Measurements from ENCODE around the gene FLT3.
"Not testable (repeated sequence)": the region's sequence is repeated elsewhere in the genome, so short reads cannot be mapped to it uniquely, and the experiment has no call there.

Gene FLT3

GRCh38 chr13:27972478-27972820 is 127.9 kb downstream of the FLT3 start:
- DNase-seq (ENCODE audit: low read depth) = no peak

- DNase-seq (ENCODE audit: low read depth) = no peak
Measured at GRCh38 chr13:27971776-27972477, 128.4 kb downstream of the FLT3 start.

DNA sequence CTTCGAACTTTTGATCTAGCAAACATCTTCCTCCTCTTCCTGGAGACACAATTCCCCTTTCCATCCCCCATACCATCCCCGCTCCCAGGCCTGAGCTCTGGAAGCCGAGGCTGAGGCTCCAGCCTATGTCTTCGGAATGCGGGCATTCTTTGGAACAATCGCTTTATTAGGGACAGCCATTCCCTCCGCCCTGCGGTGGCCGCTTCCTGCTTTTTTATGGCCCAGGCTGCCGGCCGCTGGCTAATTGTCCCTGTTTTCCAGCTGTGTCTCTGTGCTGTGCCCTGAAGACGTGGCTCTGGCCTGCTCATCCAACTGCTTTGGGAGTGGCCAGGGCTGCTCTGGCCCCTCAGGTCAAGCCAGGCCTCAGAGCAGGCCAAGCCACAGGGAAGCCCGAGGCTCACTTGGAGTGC is 129.1 kb downstream of the FLT3 start:
- DNase-seq (ENCODE audit: low read depth) = no peak

DNA sequence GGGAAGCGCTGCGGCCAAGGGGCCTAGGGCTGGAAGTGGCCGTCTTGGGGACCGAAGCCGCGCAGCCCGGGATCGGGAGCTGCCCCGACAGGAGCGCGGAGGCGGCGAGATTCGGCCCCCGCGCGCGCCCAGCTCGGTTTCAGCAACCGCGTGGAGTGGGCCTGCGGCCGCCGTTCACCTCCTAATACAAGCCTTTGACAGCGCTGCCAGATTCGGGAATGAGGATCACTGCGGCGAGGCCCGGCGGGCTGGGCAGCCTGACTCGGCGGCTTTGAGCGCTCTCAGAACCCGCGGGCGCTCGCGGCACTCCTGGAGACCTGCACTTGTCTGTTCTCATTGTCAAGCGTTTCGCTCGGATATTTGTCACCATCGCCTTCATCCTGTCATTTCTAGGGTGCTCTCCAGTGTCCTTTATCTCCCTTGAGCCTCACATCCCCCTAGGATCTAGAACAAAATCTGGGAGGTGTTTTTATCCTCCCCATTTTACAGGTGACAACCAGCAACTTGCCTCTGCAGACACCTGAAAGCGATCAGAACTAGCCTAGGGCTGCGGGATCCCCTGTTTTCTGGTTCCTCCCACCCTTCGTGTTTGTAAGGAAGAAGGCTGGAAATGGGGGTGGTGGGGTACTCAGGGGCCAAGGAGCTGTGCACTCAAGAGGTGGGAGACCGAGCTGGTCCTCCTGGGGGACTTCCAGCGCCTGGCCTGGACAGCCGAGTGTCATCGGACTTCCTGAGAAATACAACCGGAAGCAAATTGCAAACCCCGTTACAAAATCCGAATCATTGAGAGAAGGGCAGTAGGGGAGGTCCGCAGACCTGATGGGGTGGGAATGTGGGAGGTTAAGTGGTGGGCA is 129.8 kb downstream of the FLT3 start:
- no peak for DNase-seq (ENCODE audit: low read depth)

- DNase-seq (ENCODE audit: low read depth) = no peak
Measured at GRCh38 chr13:27969866-27970229, 130.5 kb downstream of the FLT3 start.

DNA sequence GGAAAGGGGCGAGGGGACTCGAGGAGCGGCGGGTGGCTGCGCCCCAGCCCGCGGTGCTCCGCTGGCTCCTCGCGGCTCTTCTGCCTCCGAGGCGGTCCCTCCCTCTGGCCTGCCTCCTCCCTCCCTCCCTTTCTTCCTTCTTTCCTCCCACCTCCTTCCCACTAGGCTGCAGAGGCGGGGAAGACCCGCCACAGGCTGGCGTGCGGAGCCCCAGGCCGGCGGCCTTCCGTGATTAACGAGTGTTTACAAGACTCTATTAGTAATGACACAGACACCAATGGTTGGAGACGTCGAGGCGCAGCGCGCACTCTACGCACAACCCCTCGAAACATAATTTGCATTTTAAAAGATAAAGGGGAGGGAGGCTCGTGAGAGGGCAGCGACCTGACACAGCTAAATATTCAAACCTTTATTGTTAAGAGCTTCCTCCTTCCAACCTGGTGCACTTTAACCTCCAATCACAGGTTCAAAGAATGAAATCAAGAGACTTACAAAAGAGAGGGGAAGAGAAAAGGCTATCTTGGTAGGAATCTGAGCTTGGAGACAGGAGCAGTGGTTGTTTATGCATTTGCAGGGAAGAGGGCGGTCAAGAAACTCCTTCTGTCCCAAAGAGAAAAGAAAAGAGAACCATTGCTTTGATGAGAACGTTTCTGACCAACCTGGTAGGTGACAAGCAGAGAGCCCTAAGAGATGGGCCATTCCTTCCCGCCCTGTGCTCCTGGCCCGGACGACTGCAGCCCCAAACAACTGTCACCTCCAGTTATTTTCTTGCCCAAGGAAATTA is 131.1 kb downstream of the FLT3 start, which contains the start of gene CDX2:
TSS of gene CDX2 (minus strand) at position 234 of the 784 bp plus-strand sequence. CDS start 309 bp downstream, outside the sequence.
- no peak for DNase-seq (ENCODE audit: low read depth)

DNA sequence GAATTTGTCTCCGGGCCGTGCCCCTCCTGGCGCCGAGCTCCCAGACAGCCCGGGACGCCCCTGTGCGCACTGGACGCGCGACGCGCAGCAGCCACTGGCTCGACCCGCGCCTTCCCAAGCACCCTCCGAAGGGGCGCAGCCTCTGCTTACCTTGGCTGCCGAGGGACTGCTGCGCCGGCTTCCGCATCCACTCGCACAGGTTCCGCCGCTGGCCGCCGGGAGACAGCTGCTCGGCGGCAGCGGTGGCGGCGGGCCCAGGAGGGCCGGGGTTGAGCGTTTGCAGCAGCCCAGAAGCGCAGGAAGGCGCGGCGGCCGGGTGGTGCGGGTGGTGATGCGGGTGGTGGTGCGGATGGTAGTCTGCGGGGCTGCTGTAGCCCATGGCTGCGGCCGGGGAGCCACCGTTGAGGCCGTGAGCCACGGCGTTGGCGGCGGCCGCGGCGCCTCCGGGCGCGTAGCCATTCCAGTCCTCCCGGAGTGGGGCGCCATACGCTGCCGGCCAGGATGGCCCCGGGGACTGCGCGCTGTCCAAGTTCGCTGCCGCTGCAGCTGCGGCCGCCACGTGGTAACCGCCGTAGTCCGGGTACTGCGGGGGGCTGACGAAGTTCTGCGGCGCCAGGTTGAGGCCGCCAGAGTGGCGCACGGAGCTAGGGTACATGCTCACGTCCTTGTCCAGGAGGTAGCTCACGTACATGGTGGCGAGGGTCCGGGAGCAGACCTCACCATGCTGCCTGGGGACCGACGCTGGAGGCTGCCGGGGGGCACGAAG is 131.9 kb downstream of the FLT3 start:
- DNase-seq (ENCODE audit: low read depth) = no peak

DNA sequence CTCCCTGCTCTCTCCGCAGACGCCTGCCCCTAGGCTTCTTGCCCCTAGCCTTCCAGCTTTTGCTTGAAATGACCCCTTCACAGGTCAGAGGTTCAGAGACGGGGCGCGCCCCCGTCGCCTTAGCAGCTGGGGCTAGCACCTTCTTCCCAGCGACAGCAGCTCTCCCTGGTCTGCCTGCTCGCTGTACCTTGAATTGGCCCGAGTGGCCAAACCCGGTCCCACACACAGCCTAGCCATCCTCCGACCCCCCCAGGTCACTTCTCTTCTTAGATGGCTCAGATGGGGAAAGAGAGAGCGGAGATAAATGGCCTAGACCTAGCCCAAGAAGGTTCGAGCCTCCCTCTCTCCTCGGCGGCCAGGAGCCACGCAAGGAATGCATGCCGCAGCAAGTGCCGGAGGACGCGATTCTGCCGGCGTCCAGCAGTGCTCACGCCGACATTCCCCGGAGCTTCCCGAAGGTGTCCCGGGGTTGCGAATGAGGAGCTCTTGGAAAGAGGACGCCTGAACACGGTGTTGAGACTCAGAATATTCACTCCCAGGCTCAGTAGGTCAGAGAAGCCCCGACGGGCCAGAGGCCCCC is 132.6 kb downstream of the FLT3 start:
- no peak for DNase-seq (ENCODE audit: low read depth)

GRCh38 chr13:27967203-27967735 is 133.1 kb downstream of the FLT3 start:
- DNase-seq (ENCODE audit: low read depth) = no peak

DNA sequence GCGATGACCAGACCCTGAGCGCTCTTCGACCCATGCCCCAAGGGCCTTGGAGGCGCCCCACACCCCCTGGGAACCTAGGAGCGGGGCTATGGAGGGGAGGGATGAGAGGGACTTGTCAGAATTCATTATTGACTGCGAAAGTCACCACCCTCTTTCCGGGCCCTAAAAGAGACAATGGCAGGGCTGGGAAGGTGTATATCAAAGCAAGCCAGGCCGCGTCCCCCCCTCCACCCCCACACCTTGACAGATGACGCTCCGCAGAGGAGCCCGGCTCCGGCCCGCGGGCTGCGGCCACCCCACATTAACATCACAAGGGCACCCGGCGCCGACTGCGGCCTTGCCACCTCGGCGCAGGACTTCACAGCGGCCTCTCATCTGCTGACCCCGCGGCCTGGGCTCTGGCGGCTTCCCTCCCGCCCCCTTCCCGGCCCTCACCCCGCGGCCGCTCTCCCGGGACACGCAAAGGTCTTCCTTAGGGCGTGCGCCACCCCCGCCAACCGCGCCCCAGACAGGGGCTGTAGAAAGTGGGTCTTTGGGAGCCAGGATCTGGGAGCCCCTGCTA is 133.7 kb downstream of the FLT3 start:
- no peak for DNase-seq (ENCODE audit: low read depth)

DNA sequence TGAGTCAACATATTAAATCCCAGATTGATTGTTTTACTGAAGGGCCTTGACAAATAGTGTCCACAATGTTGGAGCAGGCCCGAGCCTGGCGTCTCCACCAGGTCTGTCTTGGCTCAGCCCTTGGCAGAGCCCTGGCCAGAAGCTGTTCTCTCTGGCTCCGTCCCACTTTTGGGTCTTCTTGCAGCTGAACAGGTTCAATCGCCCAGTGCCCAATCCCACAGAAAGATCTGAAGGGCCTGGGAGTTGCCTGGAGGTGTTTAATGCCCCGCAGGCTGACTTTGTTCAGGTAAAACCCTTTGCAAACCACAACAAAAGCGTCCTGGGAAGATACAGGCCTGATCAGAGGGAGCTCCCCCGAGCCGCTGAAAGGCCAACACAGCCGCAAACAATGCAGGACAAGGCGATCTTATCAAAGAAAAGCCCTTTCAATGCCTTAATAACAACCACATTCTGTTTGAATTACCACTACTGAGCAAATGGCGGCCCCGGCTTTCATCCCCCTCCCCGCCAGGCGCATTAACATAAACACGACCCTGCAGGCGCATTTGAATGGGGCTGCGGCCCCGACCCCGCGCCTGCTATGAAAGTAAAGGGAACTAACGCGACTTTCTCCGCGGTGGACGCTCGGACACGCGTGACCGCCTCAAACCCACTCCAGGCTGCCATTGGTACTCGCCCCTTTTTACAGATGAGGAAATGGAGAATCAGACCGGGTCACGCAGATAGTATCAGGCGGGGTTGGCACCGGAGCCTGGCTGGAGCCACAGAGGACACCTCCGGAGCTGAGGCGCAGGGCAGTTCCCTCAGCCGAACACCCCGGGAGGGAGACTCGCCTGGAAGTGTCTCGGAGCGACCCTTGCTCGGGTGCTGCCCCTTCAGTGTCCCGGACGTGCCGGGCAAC is 134.4 kb downstream of the FLT3 start:
- no peak for DNase-seq (ENCODE audit: low read depth)

- DNase-seq (ENCODE audit: low read depth) = no peak
Measured at GRCh38 chr13:27965343-27965739, 135.0 kb downstream of the FLT3 start.

GRCh38 chr13:27964741-27965323 is 135.5 kb downstream of the FLT3 start:
- DNase-seq (ENCODE audit: low read depth) = no peak

DNA sequence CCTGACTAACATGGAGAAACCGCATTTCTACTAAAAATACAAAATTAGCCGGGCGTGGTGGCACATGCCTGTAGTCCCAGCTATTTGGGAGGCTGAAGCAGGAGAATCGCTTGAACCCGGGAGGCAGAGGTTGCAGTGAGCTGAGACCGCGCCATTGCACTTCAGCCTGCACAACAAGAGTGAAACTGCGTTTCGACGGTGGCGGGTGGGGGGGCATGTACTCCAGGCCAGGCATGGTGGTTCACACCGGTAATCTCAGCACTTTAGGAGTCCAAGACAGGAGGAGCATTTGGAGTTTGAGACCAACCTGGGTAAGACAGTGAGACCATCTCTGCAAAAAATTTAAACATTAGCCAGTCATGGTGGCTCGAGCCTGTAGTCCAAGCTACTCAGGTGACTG is 136.2 kb downstream of the FLT3 start:
- not testable (repeated sequence) for DNase-seq (ENCODE audit: low read depth)

- DNase-seq (ENCODE audit: low read depth) = no peak
Measured at GRCh38 chr13:27963491-27963890, 136.9 kb downstream of the FLT3 start.

DNA sequence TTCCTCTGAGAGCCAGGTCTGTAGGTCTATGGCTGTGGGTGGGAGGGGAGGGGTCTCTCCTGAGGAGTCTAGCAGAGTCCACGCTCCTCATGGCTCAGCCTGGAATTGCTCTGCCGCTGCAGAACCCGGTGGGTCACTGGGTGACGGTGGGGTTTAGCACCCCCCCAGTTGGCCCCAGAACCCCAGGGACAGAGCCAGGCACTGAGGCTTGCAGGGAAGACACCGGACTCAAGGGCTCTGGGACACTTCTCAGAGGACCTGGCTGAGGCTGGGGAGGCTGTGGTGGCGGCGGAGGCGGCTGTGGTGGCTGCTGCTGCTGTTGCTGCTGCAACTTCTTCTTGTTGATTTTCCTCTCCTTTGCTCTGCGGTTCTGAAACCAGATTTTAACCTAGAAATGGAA is 137.4 kb downstream of the FLT3 start:
- DNase-seq (ENCODE audit: low read depth) = no peak

- DNase-seq (ENCODE audit: low read depth) = no peak
Measured at GRCh38 chr13:27962128-27962841, 138.1 kb downstream of the FLT3 start.

GRCh38 chr13:27961227-27962085 is 138.9 kb downstream of the FLT3 start:
- DNase-seq (ENCODE audit: low read depth) = no peak

All from stimulated activated CD8-positive, alpha-beta memory T cell treated with anti-CD3 and anti-CD28 coated beads, Interleukin-12 subunit alpha, Interleukin-12 subunit beta, amount 100 ng/mL, for 4 hours (primary cell).